Activated T-cell treated with anti-CD3 and anti-CD28 coated beads, Interleukin-2, amount 50 U/mL, for 4 hours (primary cell): ENCODE measurements around the gene MSANTD3. TPM values are rescaled to one million over a fixed set of nuclear protein-coding genes. Genes with fewer than 3 reads are reported as not detected.
"Not testable (repeated sequence)": the region's sequence is repeated elsewhere in the genome, so short reads cannot be mapped to it uniquely, and the experiment has no call there.

Source experiments
- ATAC-seq, 2 donors: fragments of 200-7000 bp; cut with Tn5 transposase; one replicate each; pipeline ENCODE4 v1.10.0; 2021
- DNase-seq: peaks from one replicate; pipeline ENCODE4 v3.0.0-alpha.2; 2020
- H3K27me3 Mint-ChIP-seq: one replicate; pipeline ENCODE4 v1.8.0; 2021; ENCODE audit warnings: low read depth, mixed read lengths
- H3K36me3 Mint-ChIP-seq: one replicate; pipeline ENCODE4 v1.8.0; 2022; ENCODE audit warnings: mixed read lengths; ENCODE audit not compliant: insufficient read depth
- H3K4me1 Mint-ChIP-seq: one replicate; pipeline ENCODE4 v1.8.0; 2021; ENCODE audit warnings: low read depth, mixed read lengths
- H3K4me3 Mint-ChIP-seq: one replicate; pipeline ENCODE4 v1.8.0; 2021; ENCODE audit warnings: mild to moderate bottlenecking, moderate library complexity, mixed read lengths
- H3K9me3 Mint-ChIP-seq: one replicate; pipeline ENCODE4 v1.8.0; 2021; ENCODE audit warnings: mixed read lengths
- total RNA-seq, 3 donors: library from RNA; stranded (reverse); gene quantifications; one replicate each; pipeline ENCODE4 v1.2.1, GENCODE V29; 2021

MSANTD3 gene, protein sequence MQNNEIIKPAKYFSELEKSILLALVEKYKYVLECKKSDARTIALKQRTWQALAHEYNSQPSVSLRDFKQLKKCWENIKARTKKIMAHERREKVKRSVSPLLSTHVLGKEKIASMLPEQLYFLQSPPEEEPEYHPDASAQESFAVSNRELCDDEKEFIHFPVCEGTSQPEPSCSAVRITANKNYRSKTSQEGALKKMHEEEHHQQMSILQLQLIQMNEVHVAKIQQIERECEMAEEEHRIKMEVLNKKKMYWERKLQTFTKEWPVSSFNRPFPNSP
- 10 to 100 TPM; 12.2 to 13.8 (median 12.6) TPM for total RNA-seq

DNA sequence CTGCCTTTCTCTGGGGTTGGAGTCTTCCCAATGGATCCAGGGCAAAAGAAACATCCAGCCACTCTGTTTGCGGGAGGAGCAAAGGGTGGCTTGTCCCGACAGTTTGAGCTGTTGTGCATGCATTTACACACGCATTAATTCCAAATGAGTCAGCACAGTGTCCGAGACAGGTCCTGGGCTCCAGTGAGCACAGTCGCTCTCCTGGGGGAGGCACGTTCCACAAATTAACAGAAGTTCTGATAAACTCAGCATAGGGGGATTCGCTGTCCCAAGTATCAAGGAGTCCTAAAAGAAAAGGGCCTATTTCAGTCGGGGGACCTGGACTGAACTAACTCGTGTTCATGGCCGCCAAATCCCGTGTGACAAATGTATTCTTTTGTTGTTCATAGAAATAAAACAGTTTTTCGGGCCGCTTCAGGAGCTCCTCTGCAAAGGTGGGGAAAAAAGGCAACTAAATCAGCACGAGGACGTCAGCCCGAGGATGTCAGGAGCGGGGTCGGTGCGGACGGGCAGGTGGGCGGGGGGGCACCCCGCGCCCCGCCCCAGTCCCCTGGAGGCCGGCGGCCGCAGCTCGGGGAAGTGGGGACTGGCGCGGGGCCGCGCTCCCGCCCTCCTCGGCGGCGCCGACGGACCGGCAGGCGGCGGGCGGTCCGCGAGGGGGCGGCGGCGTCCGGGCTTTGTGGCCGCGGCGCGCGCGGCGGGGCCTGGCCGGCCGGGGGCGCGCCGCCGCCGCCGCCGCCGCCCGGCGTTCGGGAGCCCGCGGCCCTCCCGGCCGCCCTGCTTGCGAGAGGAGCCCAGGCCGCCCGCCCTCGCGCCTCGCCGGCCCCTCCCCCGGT is at the start of gene MSANTD3:
MSANTD3 (plus strand) TSS at position 614 of the 836 bp plus-strand sequence. CDS start 14,796 bp downstream, outside the sequence.
- peaks cover 31% of the 10 kb centered on the region for H3K4me1 Mint-ChIP-seq
- no peaks in the 10 kb centered on the region for H3K9me3 Mint-ChIP-seq
- DNase-seq (peak; percentile 40), ATAC-seq (peak; percentile 84)
- peaks cover 6% of the 10 kb centered on the region for H3K27me3 Mint-ChIP-seq
- peak within 1 kb of the TSS; percentile 93 for H3K4me3 Mint-ChIP-seq
- no peaks in the 10 kb centered on the region for H3K36me3 Mint-ChIP-seq

DNA sequence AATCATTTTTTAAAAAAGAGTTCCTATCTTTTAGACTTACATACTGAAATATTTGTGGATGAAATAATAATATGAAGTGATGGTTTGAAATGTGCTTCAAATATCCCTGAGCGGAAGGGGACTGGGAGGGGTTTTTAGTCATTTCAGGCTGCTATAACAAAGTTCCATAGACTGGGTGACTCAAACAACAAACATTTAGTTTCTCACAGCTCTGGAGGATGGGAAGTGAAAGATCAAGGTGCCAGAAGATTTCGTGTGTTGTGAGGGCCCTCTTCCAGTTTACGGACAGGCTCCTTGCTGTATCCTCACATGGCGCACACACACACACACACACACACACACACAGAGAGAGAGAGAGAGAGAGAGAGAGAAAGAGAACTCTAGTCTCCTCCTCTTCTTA is 47.1 kb upstream of the MSANTD3 start:
- no peak for DNase-seq
- no peaks in the 10 kb centered on the region for H3K4me1 Mint-ChIP-seq
- ATAC-seq, result no peak
- H3K4me3 Mint-ChIP-seq, result no peak overlapping the region
- peaks cover 4% of the 10 kb centered on the region for H3K9me3 Mint-ChIP-seq
- peaks cover 2% of the 10 kb centered on the region for H3K36me3 Mint-ChIP-seq
- H3K27me3 Mint-ChIP-seq, result no peaks in the 10 kb centered on the region

DNA sequence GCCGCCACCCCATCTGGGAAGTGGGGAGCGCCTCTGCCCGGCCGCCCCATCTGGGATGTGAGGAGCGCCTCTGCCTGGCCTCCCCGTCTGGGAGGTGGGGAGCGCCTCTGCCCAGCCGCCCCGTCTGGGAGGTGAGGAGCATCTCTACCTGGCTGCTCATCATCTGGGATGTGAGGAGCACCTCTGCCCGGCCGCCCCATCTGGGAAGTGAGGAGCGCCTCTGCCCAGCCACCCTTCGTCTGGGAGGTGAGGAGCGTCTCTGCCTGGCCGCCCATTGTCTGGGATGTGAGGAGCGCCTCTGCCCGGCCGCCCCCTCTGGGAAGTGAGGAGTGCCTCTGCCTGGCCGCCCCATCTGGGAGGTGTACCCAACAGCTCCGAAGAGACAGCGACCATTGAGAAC is 34.0 kb upstream of the MSANTD3 start:
- H3K27me3 Mint-ChIP-seq, DNase-seq, H3K4me1 Mint-ChIP-seq, H3K4me3 Mint-ChIP-seq, ATAC-seq, H3K36me3 Mint-ChIP-seq, H3K9me3 Mint-ChIP-seq: not testable (repeated sequence)

DNA sequence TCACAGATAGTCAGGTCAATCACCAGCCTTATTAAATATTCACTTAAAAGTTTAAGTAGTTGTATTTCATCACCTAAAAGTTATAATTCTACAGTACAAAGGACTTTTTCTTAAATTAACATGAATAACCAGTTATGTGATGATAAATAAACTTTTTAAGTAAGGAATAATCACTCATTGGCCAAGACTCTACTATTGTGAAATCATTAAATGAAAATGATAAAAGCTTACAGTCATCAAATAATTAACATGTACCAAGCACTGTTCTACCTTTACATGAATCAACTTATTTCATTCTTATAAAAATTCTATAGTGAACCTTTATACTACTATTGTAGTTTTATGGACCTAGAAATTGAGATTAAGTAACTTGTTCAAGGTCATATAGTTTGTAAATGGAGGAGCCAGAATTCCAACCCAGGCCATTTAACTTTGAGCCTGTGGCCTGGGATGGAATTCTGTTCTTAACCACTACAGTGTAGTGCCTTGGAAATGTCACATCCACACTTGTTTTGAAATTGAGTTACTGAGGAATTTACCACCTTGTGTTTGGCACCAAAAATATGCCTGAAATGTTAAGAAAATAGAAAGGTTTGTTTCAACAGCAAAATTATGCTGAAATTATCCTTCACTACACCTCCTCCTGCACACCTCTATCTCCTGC is 32.8 kb upstream of the MSANTD3 start:
- Mint-ChIP-seq H3K4me3 (no peak overlapping the region), H3K4me1 (no peaks in the 10 kb centered on the region), H3K36me3 (no peaks in the 10 kb centered on the region), H3K27me3 (no peaks in the 10 kb centered on the region), H3K9me3 (no peaks in the 10 kb centered on the region)
- no peak for DNase-seq
- no peak for ATAC-seq

DNA sequence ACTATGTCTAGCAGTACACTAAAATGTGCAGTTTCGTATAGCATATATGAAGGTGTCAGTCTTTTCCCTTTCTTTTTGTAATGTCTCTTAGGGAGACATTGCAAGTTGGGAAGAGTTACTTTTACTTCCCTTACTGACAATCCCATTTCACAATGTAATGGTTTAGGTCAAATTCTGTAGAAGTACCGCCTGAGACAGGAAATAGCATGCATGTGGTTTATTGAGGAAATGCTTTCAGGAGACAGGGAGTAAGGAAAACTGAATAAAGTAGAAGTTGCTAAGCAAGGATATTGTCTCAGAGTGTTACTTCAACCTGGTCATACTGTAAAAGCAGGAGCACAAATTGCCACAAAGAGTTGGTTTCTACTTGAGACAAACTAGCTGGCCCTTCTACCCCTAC is 32.1 kb upstream of the MSANTD3 start:
- no peaks in the 10 kb centered on the region for H3K9me3 Mint-ChIP-seq
- H3K4me3 Mint-ChIP-seq, result no peak overlapping the region
- DNase-seq (no peak), ATAC-seq (no peak)
- no peaks in the 10 kb centered on the region for H3K4me1 Mint-ChIP-seq
- no peaks in the 10 kb centered on the region for H3K36me3 Mint-ChIP-seq
- no peaks in the 10 kb centered on the region for H3K27me3 Mint-ChIP-seq

DNA sequence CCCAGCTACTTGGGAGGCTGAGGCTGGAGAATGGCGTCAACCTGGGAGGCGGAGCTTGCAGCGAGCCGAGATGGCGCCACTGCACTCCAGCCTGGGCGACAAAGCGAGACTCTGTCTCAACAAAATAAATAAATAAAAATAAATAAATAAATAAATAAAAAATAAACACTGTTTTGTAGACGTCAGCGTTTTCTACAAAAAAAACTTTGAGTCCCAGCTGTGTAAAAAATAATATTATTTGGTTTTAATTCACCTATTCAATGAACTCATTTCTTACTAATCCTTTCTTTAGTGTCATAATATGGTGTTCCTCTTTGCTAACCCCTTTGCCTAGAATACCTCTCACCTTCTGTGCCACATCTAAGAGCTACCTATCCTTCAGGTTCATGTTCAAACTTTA is 30.2 kb upstream of the MSANTD3 start:
- ATAC-seq, result no peak
- H3K9me3 Mint-ChIP-seq, result no peaks in the 10 kb centered on the region
- no peak for DNase-seq
- H3K4me1 Mint-ChIP-seq, result no peaks in the 10 kb centered on the region
- no peak overlapping the region for H3K4me3 Mint-ChIP-seq
- no peaks in the 10 kb centered on the region for H3K36me3 Mint-ChIP-seq
- H3K27me3 Mint-ChIP-seq, result peaks cover 8% of the 10 kb centered on the region

DNA sequence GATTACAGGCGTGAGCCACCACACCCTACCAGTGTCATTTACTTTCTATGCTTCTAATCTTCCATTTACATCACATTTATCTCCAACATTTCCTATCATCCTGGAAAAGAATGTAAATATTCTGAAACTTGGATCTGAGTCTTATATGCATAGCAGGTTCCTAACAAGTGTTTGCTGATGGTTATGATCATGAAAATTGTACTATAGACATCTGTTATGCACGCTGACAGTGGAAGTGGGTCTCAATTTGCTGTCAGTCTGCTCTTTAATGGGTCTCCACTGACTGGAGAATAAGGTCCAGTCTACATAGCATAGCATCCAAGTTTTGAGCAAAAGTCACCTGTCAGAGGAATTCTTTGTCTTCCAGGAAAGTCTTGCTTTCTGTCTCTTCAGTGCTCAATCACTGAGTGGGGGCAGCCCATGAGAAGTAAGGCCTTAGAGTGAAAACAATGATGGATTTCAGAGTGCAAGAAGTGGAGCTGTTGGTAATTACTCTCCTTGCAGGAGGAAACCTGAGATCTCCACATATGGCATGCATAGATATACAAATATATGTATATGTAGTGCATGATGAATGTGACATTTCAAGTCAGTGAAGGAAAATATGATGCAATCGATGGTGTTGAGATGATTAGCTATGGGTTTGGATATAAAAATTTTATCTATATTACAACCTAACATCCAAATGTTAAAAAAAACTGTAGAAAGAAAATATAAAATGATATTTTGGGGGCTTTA is 29.2 kb upstream of the MSANTD3 start:
- no peaks in the 10 kb centered on the region for H3K9me3 Mint-ChIP-seq
- no peaks in the 10 kb centered on the region for H3K36me3 Mint-ChIP-seq
- DNase-seq (no peak), ATAC-seq (no peak)
- H3K4me3 Mint-ChIP-seq, result no peak overlapping the region
- H3K27me3 Mint-ChIP-seq, result peaks cover 9% of the 10 kb centered on the region
- no peaks in the 10 kb centered on the region for H3K4me1 Mint-ChIP-seq

DNA sequence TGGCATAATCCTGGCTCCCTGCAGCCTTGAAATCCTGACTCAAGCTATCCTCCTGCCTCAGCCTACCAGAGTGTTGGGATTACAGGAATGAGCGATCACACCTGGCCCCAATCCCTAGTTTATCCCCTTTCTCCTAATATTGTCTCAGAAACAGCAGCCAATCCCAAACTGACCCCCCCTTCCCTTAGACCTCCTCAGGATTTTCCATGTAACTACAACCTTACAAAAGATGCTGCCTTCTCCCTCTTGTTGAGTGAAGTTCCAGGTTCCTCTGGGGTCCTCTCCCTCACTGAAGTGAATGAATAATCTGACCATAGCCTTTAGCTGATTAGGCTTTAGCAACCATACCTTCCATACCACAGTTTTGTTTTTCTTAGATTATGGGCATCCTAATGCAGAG is 25.9 kb upstream of the MSANTD3 start:
- Mint-ChIP-seq H3K36me3 (no peaks in the 10 kb centered on the region), H3K27me3 (peaks cover 21% of the 10 kb centered on the region), H3K9me3 (no peaks in the 10 kb centered on the region), H3K4me1 (no peaks in the 10 kb centered on the region), H3K4me3 (no peak overlapping the region)
- DNase-seq, result no peak
- ATAC-seq, result no peak

DNA sequence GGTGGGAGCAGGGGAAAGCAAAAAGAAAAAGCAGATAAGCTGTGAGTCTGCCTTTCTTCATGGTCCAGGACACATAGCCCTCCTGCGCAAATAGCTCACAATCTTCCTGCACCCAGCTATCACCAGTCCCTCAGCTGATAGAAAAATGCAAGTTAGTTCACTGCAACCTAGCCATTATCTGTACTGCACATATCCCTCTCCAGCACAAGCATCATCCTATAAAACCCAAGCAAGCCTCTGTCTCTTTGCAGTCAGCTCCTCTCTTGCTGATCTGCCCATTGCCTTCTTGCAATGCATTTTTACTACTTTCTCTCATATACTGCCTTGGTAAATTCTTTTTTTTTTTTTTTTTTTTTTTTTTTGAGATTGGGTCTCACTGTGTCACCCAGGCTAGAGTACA is 20.0 kb upstream of the MSANTD3 start:
- ATAC-seq, result no peak
- H3K9me3 Mint-ChIP-seq, result no peaks in the 10 kb centered on the region

DNA sequence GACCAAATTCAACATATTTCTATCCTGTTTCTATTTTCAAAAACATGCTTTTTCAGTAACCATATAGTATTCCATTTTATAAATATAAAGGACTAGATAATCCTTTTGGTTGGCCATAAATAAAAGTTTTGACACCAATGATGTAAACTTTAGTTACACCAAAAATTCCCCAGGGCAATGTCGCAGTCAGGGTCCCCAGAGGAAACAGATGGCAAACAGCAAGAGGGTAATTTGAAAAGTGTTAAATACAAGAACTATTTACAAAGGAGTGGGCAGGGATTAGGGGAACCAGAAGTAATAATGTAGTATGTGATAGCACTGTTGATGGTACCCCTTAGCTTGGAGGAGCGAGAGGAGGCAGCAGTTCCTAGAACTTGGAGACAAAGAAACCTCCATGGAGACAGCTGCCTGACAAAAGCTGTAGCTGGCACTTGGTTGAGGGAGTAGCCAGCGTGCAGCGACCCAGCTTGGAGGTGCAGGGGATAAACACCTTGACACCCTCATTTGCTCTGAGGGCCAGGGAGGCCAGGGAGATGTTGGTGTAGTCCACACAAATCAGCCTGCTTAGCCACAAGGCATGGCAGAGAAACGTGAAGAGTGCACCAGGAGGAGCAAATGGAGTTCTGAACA is 18.3 kb upstream of the MSANTD3 start:
- ATAC-seq, result no peak
- Mint-ChIP-seq H3K9me3 (no peaks in the 10 kb centered on the region), H3K4me1 (peaks cover 12% of the 10 kb centered on the region), H3K36me3 (no peaks in the 10 kb centered on the region), H3K27me3 (peaks cover 27% of the 10 kb centered on the region), H3K4me3 (no peak overlapping the region)
- no peak for DNase-seq

More for the DNA sequence above, 20.0 kb upstream of the MSANTD3 start:
- H3K4me3 Mint-ChIP-seq, result no peak overlapping the region
- H3K4me1 Mint-ChIP-seq, result peaks cover 11% of the 10 kb centered on the region
- no peaks in the 10 kb centered on the region for H3K36me3 Mint-ChIP-seq
- no peak for DNase-seq
- H3K27me3 Mint-ChIP-seq, result peaks cover 29% of the 10 kb centered on the region

DNA sequence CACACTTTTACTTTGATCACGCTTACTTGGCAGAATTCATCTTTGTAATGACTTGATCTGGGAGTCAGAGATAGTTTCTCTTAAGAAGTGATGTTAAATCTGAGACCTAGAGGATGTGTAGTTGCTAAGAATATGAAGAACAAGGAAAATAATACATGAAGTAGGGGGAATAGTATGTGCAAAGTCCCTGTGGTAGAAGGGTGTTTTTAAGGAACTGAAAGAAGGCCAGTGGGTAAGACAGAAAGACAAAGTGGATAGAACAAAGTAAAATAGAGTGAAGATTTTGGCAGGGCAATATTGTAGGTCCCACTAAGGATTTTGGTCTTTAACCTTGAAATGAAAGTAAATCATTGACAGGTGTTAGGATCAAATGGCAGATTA is 17.8 kb upstream of the MSANTD3 start:
- DNase-seq (no peak), ATAC-seq (no peak)
- H3K9me3 Mint-ChIP-seq, result no peaks in the 10 kb centered on the region
- peaks cover 27% of the 10 kb centered on the region for H3K27me3 Mint-ChIP-seq
- H3K4me1 Mint-ChIP-seq, result peaks cover 12% of the 10 kb centered on the region
- H3K4me3 Mint-ChIP-seq, result no peak overlapping the region
- no peaks in the 10 kb centered on the region for H3K36me3 Mint-ChIP-seq

DNA sequence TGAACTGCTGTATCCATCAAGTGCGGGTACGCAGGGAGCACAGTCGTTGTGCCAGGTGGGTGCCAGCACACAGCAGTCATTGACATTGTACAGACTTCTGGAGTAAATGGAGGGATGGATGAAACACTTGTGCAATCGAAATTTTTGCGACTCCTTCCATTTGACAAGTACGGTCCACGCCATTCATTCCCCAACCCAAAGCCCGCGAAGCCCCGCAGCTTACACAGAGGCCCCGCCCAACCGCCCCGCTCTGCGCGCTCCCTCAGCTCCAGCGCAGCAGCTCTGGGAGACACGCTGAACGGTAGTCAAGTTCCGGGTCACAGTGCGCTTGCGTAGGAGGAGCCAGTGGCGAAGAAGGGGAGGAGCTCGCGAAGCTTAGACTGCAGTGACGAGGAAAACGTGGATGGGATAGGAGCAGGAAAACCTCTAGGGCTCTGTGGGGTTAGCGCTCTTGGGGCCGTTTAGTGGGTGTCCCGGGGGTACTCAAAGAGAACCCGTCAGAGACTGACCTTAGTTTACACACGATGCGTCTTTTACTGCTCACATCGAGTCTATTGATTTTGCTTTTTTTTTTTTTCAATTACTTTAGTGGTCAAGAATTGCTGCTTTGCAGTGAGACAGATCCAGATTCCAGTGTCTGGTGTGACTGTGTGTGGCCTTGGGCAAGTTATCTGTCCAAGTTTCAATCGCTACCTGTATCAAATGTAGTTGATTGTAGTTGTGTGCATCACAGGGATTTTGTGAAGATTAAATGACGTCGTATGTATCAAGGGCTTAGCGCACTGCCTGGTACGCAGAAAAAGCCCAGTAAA is 15.3 kb upstream of the MSANTD3 start:
- Mint-ChIP-seq H3K27me3 (peaks cover 20% of the 10 kb centered on the region), H3K4me1 (peaks cover 12% of the 10 kb centered on the region), H3K36me3 (no peaks in the 10 kb centered on the region), H3K9me3 (no peaks in the 10 kb centered on the region), H3K4me3 (peak overlapping the region; percentile 87)
- ATAC-seq (peak; percentile 100), DNase-seq (peak; percentile 82)

DNA sequence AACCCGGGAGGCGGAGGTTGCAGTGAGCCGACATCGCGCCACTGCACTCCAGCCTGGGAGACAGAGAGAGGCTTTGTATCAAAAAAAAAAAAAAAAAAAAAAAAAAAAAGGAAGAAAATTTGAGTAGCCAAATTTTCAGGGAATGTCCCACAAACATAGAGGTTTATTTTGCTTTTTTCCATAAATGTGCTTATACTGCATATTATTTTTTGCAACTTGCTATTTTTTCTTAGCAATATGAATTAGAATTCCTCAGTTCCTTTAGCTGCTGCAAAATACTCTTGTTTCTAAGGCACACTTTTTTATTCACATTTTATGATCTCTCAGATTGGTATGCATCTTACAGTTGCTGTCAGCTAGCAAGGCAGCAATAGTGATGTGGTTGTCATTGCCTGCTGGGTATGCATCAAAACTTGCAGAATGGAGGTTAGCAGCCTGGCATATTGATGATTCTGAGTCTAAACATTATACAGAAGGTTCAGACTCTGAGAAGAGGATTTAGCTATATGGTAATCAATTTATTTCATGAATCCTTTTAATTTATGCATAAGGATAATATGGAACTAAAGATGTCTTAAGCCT is 13.0 kb upstream of the MSANTD3 start:
- H3K9me3 Mint-ChIP-seq, result no peaks in the 10 kb centered on the region
- DNase-seq (no peak), ATAC-seq (no peak)
- H3K4me1 Mint-ChIP-seq, result peaks cover 12% of the 10 kb centered on the region
- no peaks in the 10 kb centered on the region for H3K36me3 Mint-ChIP-seq
- H3K4me3 Mint-ChIP-seq, result no peak overlapping the region
- peaks cover 28% of the 10 kb centered on the region for H3K27me3 Mint-ChIP-seq
